NT2/D1 (cell line): ENCODE measurements around the gene SH3D19.

ENCODE experiments used
- YY1 ChIP-seq: IDR thresholded peaks from 2 replicates; pipeline ENCODE4 v1.6.1; 2011; ENCODE audit not compliant: insufficient read length, insufficient read depth
- ZNF274 ChIP-seq: IDR thresholded peaks from 2 replicates; pipeline ENCODE4 v1.6.1; 2011; ENCODE audit warnings: mild to moderate bottlenecking, low read depth, low read length

GRCh38 chr4:151104621-151105020 is 220.8 kb downstream of the SH3D19 start:
- TF ChIP-seq ZNF274 (no peak), YY1 (no peak)
